H9 (cell line): Measurements from ENCODE around the gene DNAH11. TPM values are rescaled to one million over a fixed set of nuclear protein-coding genes. Genes with fewer than 3 reads are reported as not detected.

ENCODE experiments used
- DNase-seq: peaks from one replicate; pipeline ENCODE4 v3.0.0-alpha.2; 2017
- H2AFZ ChIP-seq: one replicate; pipeline ENCODE4 v1.6.1; 2013; ENCODE audit warnings: mild to moderate bottlenecking, low read length, control low read depth, moderate library complexity
- H2AK5ac ChIP-seq: 2 replicates; pipeline ENCODE4 v1.6.1; 2013; ENCODE audit warnings: low read length, control low read depth, mixed read lengths; ENCODE audit not compliant: insufficient read length
- H2BK120ac ChIP-seq: one replicate; pipeline ENCODE4 v1.6.1; 2013; ENCODE audit warnings: low read depth, mild to moderate bottlenecking, low read length, control low read depth, inconsistent platforms; ENCODE audit not compliant: poor library complexity, severe bottlenecking
- H2BK12ac ChIP-seq: 2 replicates; pipeline ENCODE4 v1.6.1; 2013; ENCODE audit warnings: low read length, control low read depth, mixed read lengths, low read depth; ENCODE audit not compliant: insufficient read length
- H2BK15ac ChIP-seq: 2 replicates; pipeline ENCODE4 v1.6.1; 2013; ENCODE audit warnings: low read depth, low read length, control low read depth
- H2BK20ac ChIP-seq: one replicate; pipeline ENCODE4 v1.6.1; 2013; ENCODE audit warnings: low read depth, mild to moderate bottlenecking, low read length, control low read depth, inconsistent platforms; ENCODE audit not compliant: poor library complexity, severe bottlenecking
- H2BK5ac ChIP-seq: 2 replicates; pipeline ENCODE4 v1.6.1; 2013; ENCODE audit warnings: low read length, control low read depth, mixed read lengths; ENCODE audit not compliant: insufficient read length
- H3K14ac ChIP-seq: 2 replicates; pipeline ENCODE4 v1.6.1; 2013; ENCODE audit warnings: low read length, control low read depth; ENCODE audit not compliant: insufficient read depth
- H3K18ac ChIP-seq: 2 replicates; pipeline ENCODE4 v1.6.1; 2013; ENCODE audit warnings: low read depth, mild to moderate bottlenecking, mixed read lengths, low read length, control low read depth; ENCODE audit not compliant: insufficient read length
- H3K23ac ChIP-seq: 2 replicates; pipeline ENCODE4 v1.6.1; 2013; ENCODE audit warnings: low read length, control low read depth, mixed read lengths, low read depth; ENCODE audit not compliant: insufficient read length
- H3K23me2 ChIP-seq: 2 replicates; pipeline ENCODE4 v1.6.1; 2013; ENCODE audit warnings: low read depth, mild to moderate bottlenecking, mixed read lengths, low read length, control low read depth; ENCODE audit not compliant: insufficient read length, poor library complexity, severe bottlenecking
- H3K27ac ChIP-seq: 2 replicates; pipeline ENCODE4 v1.5.1; 2013; ENCODE audit warnings: low read length, control low read depth, mixed read lengths, low read depth; ENCODE audit not compliant: insufficient read length
- H3K27me3 ChIP-seq: 2 replicates; pipeline ENCODE4 v1.6.1; 2013; ENCODE audit warnings: low read length, control low read depth, inconsistent platforms; ENCODE audit not compliant: insufficient read depth
- H3K4ac ChIP-seq: 2 replicates; pipeline ENCODE4 v1.6.1; 2013; ENCODE audit warnings: low read depth, mild to moderate bottlenecking, control low read depth, inconsistent platforms, low read length, moderate library complexity
- H3K4me1 ChIP-seq: 2 replicates; pipeline ENCODE4 v1.6.1; 2013; ENCODE audit warnings: low read length, control low read depth, inconsistent platforms; ENCODE audit not compliant: insufficient read depth
- H3K4me2 ChIP-seq: 2 replicates; pipeline ENCODE4 v1.6.1; 2013; ENCODE audit warnings: low read length, control low read depth, mixed read lengths; ENCODE audit not compliant: insufficient read length, insufficient read depth
- H3K56ac ChIP-seq: 2 replicates; pipeline ENCODE4 v1.6.1; 2013; ENCODE audit warnings: low read depth, mild to moderate bottlenecking, mixed read lengths, low read length, control low read depth; ENCODE audit not compliant: insufficient read length
- H3K79me1 ChIP-seq: 2 replicates; pipeline ENCODE4 v1.6.1; 2013; ENCODE audit warnings: low read depth, mild to moderate bottlenecking, moderate library complexity, low read length, control low read depth, inconsistent platforms; ENCODE audit not compliant: insufficient read depth, poor library complexity, severe bottlenecking
- H3K79me2 ChIP-seq: 2 replicates; pipeline ENCODE4 v1.6.1; 2013; ENCODE audit warnings: low read length, control low read depth, inconsistent platforms; ENCODE audit not compliant: insufficient read depth
- H3K9ac ChIP-seq: 2 replicates; pipeline ENCODE4 v1.6.1; 2013; ENCODE audit warnings: low read length, control low read depth, mixed read lengths; ENCODE audit not compliant: insufficient read length; ENCODE audit errors: extremely low read depth
- H3K9me3 ChIP-seq: one replicate; pipeline ENCODE4 v1.6.1; 2013; ENCODE audit warnings: low read depth, low read length, inconsistent platforms; ENCODE audit not compliant: control insufficient read depth
- H3T11ph ChIP-seq: one replicate; pipeline ENCODE4 v1.6.1; 2013; ENCODE audit warnings: mild to moderate bottlenecking, low read length, control low read depth, inconsistent platforms
- H4K20me1 ChIP-seq: one replicate; pipeline ENCODE4 v1.6.1; 2013; ENCODE audit not compliant: control insufficient read depth, insufficient read length, insufficient read depth
- H4K5ac ChIP-seq: 2 replicates; pipeline ENCODE4 v1.6.1; 2013; ENCODE audit warnings: low read depth, mild to moderate bottlenecking, mixed read lengths, low read length, control low read depth; ENCODE audit not compliant: insufficient read length
- H4K8ac ChIP-seq: replicated peaks from 2 replicates; pipeline ENCODE4 v1.6.1; 2013; ENCODE audit warnings: low read length, control low read depth, mixed read lengths, low read depth; ENCODE audit not compliant: insufficient read length
- H4K91ac ChIP-seq: 2 replicates; pipeline ENCODE4 v1.6.1; 2013; ENCODE audit warnings: low read depth, mild to moderate bottlenecking, moderate library complexity, mixed read lengths, low read length, control low read depth; ENCODE audit not compliant: insufficient read length
- H3K27ac Mint-ChIP-seq, 3 experiments: 2 replicates in 2 of 3; 3 replicates in 1 of 3; pipeline ENCODE4 v1.8.0; 2020 to 2021; ENCODE audit warnings: mixed read lengths in 3 of 3, mild to moderate bottlenecking in 1 of 3, moderate library complexity in 1 of 3
- H3K27me3 Mint-ChIP-seq: 2 replicates; pipeline ENCODE4 v1.8.0; 2021; ENCODE audit warnings: low read depth, mild to moderate bottlenecking, moderate library complexity, mixed read lengths
- H3K36me3 Mint-ChIP-seq, 3 experiments: 2 replicates in 2 of 3; 3 replicates in 1 of 3; pipeline ENCODE4 v1.8.0; 2020 to 2021; ENCODE audit warnings: low read depth in 3 of 3, mixed read lengths in 3 of 3; ENCODE audit not compliant: insufficient read depth in 1 of 3
- H3K4me1 Mint-ChIP-seq, 2 experiments: 2 replicates each; pipeline ENCODE4 v1.8.0; 2020; ENCODE audit warnings: mixed read lengths in 2 of 2
- H3K4me3 Mint-ChIP-seq, 2 experiments: 2 replicates in 1 of 2; 3 replicates in 1 of 2; pipeline ENCODE4 v1.8.0; 2020 to 2021; ENCODE audit warnings: mild to moderate bottlenecking in 2 of 2, mixed read lengths in 2 of 2, moderate library complexity in 1 of 2
- H3K9me3 Mint-ChIP-seq, 2 experiments: 2 replicates in 1 of 2; 3 replicates in 1 of 2; pipeline ENCODE4 v1.8.0; 2020; ENCODE audit warnings: mild to moderate bottlenecking in 2 of 2, mixed read lengths in 2 of 2, moderate library complexity in 1 of 2
- CTCF ChIP-seq: fragments of 200-600 bp; sonication (generic); conservative IDR thresholded peaks from 3 replicates; pipeline ENCODE4 v1.8.0; 2021; ENCODE audit warnings: antibody characterized with exemption, mild to moderate bottlenecking
- WGBS: extraction: QIAGEN DNeasy Blood & Tissue Kit; methylation state at CpG from one replicate; pipeline ENCODE4 v1.1.7; 2013; ENCODE audit warnings: missing lambda C conversion rate, low lambda C conversion rate, mixed read lengths; ENCODE audit not compliant: insufficient read length; ENCODE audit errors: extremely low coverage; 5-methylcytosine and 5-hydroxymethylcytosine counted together
- total RNA-seq: library from RNA; stranded (reverse); gene quantifications from 2 replicates; pipeline ENCODE4 v1.2.1, GENCODE V29; 2021

Gene DNAH11
- total RNA-seq, 1 experiment from 2014 or later, result 2.5 TPM

- no peak overlapping the region for H4K91ac ChIP-seq
- no peak overlapping the region for H2BK15ac ChIP-seq
- no peak overlapping the region for H3T11ph ChIP-seq
- H3K79me1 ChIP-seq, result no peaks in the 10 kb centered on the region
- TF ChIP-seq CTCF, result no peak
- no peaks in the 10 kb centered on the region for H3K36me3 Mint-ChIP-seq
- H3K4me1 Mint-ChIP-seq, result peaks cover 4 to 9% of the 10 kb centered on the region in 2 experiments; a peak in 3 of 4 replicates
- no peak overlapping the region for H3K14ac ChIP-seq
- no peaks in the 10 kb centered on the region for H3K27me3 ChIP-seq
- H2AFZ ChIP-seq, result no peak overlapping the region
- no peak overlapping the region for H2BK20ac ChIP-seq
- H3K27ac ChIP-seq, result no peak overlapping the region
- H3K9me3 Mint-ChIP-seq, result no peaks in the 10 kb centered on the region
- no peak overlapping the region for H4K5ac ChIP-seq
- no peak overlapping the region for H3K4me3 Mint-ChIP-seq
- no peak overlapping the region for H4K8ac ChIP-seq
- DNase-seq, result no peak
- H3K27me3 Mint-ChIP-seq, result no peaks in the 10 kb centered on the region
- H3K27ac Mint-ChIP-seq, result no peak overlapping the region
- H2BK120ac ChIP-seq, result no peak overlapping the region
- H3K9me3 ChIP-seq, result no peaks in the 10 kb centered on the region
- H3K4me2 ChIP-seq, result no peak overlapping the region
- H4K20me1 ChIP-seq, result no peaks in the 10 kb centered on the region
- H3K79me2 ChIP-seq, result no peaks in the 10 kb centered on the region
- no peaks in the 10 kb centered on the region; the same call in 1 of the 2 replicates for H3K4me1 ChIP-seq
- H3K56ac ChIP-seq, result no peak overlapping the region
- no peak overlapping the region for H2BK12ac ChIP-seq
- no peak overlapping the region for H2AK5ac ChIP-seq
- H3K23me2 ChIP-seq, result no peaks in the 10 kb centered on the region
- no CpG with 5 or more reads among the region's 2 CpGs for WGBS
- no peak overlapping the region for H3K23ac ChIP-seq
- no peak overlapping the region for H3K18ac ChIP-seq
- no peak overlapping the region for H2BK5ac ChIP-seq
- H3K4ac ChIP-seq, result no peak overlapping the region
- H3K9ac ChIP-seq, result no peak overlapping the region
Measured at GRCh38 chr7:21782996-21783395, 240.2 kb downstream of the DNAH11 start.
